Fibroblast of skin of left biceps (primary cell): Measurements from ENCODE around the gene ZEB2.

Source experiments
- DNase-seq, 2 experiments: peaks; one replicate each; pipeline ENCODE4 v3.0.0-alpha.2; 2013; ENCODE audit warnings: low read depth in 2 of 2

Gene ZEB2

DNA sequence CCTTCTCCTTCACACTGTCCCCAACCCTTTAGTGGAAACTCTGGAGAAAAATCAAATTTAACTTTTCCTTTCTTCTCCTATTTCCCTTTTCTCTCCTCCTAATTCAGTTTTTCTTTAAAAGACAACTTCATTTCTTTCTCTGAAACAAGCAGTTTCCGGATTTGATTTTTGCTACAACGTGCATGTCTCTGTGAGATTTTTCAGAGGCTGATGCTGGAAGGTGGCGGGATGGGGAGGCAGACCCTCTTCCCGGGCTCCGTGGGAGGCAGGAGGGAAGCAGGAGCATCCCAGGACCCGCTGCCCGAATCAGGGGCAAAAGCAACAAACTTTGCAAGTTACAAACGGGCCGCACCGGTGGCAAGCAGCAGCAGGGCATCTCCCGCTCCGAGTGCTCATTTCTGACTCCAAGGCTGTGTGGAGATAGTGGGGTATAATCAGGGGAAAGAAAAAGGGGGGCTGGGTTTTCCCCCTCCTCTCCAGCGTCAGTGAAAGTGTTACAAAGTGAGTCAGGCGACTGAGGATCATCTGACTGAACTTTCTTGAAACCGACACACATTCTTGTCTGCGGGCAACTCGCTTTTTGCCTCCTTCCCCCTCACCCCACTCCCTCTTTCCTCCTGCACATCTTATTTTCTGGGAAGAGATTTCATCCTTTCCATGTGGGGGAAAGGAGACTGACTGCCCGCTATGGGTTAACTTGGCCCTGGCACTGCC, 6.4 kb downstream of the ZEB2 start:
- DNase-seq: peak; percentile 65 to 69

DNA sequence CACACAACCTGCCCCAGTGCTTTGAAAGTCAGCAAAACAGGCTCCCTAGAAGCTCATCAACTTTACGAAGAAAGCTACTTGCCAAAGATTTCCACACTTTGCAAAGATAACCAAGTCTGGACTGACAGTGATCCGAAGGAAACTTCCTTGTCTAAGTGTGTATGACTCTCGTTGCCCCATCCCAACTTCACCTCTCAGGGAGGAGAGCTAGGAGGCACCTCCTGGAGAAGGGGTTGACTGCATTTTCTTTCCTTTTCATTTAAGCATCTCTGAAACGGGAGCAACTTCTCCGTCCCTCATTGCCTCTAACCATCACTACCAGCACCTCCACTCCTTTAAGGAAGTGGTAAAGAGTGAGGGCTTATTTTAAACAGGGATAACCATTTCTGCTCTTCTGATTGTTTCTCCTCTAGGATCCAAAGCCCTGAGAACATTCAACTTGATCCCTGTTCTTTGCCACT, 7.0 kb downstream of the ZEB2 start:
- no peak for DNase-seq

DNA sequence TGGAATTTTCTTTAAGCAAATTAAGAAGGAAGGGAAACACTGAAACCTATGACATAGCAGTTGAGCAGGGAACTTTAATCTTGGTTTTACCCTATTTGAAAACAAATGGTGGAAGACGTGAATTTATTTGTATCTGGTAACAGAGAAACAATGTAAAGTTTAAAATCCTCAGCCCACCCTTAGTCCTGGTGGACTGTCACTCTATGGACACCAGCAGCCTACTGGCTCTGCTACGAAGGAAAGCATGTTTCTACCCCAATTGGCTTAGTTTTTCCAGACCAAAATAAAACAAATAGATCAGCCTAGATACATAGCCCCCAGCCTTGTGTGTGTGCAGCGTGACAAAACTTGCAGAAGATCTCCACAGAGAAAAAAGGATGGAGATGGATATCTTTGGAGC, 7.4 kb downstream of the ZEB2 start:
- no peak for DNase-seq

DNA sequence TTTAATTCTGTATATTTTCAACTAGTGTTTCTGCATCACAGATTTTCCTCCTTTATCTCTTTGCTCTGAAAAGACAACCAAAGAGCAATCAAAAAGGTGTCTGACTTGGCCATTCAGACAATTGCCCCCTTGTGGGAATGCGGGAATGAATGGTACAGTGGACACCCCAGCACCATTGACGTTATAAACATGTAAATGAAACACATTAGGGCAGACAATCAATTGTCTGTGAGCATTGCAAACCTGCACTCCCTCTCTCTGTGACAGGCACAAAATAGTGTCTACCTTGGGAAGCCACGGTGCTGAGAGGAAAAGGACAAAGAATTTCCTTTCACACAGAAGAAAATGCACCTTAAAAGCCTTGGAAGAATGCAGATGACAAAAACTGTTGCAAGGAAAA, 8.0 kb downstream of the ZEB2 start:
- no peak for DNase-seq

DNA sequence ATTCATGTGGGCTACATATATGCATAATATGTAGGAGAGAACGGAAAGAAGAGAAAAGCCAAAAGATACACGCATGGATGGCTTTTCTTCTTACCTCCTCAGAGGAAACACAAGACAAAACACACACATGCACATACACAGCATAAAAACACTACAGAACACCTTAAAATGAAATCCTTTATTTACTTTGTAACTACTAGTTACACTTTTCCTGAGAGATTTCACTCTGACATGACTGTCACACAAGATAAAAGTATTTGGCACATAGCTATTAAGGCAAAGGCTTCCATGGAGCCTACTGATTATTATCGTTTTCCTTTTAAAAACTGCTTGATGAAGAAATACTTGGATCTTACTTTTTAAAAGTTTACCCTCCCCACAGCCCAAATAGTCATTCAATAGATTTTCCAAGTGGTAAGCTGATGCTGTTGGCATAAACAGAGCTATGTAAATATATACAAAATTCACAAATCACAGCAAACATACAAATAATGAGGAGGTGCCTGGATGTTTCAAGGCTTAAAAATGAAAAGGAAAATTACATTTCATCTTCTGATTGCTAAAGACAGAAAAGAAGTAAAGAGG, 8.6 kb downstream of the ZEB2 start:
- DNase-seq: no peak

DNA sequence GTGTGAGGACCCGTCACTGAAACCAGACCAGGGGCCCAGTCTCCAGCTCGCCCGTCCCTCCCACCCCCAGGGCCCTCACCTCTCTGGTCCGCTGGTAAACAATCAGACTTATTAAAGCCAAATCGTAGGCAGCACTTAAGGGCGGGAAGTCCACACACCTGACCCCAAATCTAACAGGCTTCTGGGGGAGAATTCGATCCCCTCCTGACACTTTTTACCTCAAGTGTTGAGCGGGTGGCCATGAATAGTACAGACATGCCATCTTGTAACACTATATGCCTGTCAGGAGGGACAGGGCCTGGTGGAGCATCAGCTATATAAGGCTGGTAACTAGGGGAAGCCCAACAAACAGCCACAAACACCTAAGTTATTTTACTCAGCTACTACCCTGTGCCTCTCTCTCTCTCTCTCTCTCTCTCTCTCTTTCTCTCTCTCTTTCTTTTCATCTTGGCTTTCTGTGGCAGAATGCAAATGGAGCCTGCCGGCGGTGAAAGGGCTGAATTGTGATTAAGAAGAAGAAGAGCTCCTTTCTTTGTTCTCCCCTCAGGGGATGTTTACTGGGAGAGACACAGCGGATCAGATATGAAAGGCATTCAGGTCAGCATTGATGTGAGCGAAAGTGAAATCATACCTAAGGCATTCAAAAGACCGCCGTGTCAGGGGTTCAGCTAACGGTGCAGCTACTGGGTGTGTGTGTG, 9.5 kb downstream of the ZEB2 start:
- DNase-seq: no peak

DNA sequence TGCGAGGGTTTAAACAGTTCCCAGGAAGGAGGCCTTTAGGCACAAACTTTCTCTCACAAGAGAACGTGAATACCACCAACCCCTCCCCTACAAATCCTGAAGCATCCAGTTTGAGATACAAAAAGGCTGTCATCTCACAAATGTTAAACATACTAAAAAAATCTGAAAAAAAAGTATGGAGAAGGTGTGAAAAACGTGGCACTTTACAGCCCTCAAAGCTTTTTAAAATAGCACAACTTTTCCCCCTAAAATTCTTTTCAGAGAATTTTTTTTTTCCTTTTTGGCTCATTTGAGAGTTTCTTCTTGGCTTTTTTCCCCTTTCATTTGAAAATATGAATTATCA, 10.1 kb downstream of the ZEB2 start:
- no peak for DNase-seq

DNA sequence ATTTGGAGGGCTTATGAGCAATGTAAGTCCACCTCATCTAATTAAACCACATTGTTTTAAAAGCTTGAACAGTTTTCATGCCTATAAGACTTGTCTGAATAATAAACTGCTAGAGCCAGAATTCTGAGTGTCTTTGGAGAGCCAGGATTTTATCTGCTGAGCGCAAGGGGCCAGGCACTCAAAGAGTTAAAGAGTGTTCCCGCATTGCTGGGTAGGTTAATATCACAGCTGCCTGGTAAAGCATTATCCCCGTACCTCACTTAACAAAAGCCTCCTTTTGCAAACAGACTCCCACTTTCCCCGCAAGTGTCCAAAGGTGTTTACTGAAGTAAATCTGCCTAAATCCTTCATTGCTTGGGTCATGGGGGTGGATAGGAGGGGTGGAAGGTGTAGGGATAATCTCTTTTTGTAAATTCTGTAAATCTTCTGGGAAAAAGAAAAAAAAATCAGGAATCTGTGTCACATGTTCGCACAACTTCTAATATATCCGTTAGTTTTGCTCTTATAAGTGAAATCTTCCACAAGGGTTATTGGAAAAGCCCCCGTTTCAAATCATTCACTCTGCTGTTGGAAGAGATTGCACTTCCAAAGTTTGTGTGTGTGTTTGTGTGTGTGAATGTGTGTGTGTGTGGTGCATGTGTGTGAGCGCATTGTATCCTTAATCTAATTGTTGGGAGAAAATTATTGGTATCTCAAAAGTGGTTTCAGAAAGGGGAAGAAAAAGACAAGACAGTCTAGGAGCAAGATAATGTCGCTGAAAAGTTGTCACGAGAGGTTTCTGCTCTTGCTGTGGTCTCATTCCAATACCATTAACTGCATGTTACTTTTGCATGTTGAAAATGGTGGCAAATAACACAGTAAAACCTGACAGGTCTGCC, 10.7 kb downstream of the ZEB2 start:
- DNase-seq: no peak

DNA sequence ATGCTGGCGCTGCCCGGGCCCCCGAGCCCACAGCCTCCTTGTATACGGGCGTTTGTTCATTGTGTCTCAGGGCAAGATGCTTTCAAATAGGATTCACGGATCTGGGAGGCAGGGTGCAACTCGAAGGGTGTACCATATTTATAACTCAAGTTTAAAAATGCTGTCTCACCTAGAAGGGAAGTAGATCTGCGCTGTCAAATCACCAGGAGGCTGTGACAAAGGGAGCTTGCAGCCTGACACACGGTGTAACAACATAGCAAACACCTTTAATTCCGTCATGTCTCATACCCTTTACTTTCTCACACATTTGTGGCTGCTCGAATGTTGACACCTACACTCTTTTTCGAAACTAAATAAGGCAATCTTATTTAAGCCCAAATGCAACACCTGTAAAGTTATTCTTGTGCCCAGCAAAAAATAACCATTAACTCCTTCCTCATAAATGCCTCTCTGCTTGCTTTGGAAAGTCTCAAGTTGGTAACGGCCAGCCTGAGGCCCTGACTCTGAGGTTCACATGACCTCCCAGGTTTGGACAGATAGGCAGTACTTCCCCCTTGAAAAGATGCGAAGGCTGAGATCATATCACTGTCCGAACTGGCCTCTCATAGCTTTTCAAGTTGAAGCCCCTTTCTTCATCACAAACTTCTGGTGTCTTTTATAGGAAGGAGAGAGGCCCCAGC, 11.6 kb downstream of the ZEB2 start:
- no peak for DNase-seq

DNA sequence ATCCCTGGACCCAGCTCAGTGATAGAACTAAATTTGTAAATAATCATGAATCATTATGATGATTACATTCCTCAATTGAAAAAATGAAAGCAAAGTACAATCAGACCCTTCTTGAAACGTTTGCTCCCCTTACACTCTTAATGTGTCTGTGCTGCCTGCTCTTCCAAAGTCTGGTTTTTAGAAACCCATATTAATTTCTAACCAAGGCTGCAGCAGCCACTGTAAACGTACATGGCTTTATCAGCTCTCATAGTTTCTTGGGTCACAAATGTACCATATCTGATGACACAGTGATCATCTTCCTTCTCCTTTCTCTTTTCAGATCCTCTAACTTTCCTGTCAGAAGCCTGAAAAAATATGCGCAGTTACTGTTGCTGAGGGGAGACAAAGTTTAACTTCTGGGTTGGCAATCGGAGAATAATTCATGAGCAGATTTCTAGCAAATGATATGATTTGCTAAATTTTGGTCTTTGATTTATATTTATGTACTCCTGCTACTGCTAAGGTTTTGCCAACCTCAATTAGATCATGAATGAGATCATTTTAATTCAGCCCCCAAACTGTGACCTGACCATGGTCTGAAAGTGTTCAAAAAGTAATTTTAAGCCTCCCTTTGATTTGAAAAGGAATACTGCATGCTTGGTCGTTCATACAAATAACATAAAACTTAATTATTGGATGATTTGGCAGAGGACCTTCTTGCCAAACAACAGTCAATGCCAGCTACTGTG, 12.3 kb downstream of the ZEB2 start:
- no peak for DNase-seq

DNA sequence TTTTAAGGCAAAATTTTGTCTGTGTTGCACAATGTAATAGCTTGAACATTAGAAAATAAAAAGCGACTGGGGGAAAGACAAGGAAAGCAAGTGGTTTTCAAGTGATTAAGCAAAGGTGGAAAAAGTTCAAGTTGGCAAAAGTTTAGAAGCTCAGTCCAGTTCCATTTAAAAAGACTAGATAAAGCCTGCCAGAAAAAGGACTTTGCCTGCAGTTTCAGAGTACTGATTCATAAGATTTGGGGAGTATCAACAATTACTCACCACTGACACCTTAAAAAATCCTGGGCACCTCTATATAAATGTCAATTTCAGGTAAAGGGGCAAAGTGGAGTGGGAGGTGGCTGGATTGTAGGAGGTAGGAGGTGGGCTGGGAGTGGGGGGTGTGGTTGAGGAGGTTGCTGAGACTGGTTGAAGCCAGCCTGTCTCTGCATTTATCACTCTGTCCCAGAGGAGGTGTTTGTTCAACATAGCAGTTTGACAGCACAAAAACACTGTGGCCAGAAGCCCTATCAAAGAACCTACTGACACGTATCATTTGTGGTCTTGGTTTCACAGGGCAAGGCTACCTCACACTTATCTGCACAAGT, 14.6 kb downstream of the ZEB2 start:
- DNase-seq: no peak

DNA sequence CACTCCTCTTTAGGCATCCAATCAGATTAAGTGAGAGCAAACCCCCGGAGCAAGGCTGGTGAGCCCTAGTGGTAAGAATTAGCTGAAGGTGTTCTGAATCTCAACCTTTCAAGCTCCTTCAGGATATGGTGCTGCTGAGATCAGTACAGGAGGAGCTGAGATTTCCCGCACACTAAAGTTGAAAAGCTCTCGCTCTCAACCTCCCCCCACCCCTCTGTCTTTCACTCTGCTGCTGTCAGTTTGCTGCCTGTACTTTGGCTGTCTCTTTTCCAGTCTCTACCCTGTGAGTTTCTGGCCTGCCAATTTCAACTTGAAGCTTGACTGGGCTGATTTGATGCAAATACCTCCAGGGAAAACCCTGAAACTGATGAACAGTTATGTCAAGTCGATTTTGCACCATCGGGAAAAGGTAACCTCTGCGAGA, 15.7 kb downstream of the ZEB2 start:
- no peak for DNase-seq

DNA sequence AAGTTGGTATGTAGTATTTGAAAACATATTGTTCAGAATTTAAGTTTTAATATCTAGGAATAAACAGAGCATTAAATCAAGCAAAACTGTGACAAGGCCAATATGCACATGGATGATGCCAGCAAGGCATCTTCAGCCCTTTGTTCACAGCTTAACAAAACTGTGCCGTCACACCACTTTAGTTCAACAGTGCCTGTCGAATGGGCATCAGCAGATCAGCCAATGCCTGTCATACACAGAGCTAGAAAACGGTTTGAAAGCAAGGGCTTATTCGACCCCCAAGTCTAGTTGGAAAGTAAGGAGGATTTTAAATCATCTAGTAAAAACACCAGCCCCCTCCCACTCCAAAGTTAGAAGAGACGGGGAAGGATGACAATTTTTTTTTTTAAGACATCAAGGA, 16.7 kb downstream of the ZEB2 start:
- no peak for DNase-seq

DNA sequence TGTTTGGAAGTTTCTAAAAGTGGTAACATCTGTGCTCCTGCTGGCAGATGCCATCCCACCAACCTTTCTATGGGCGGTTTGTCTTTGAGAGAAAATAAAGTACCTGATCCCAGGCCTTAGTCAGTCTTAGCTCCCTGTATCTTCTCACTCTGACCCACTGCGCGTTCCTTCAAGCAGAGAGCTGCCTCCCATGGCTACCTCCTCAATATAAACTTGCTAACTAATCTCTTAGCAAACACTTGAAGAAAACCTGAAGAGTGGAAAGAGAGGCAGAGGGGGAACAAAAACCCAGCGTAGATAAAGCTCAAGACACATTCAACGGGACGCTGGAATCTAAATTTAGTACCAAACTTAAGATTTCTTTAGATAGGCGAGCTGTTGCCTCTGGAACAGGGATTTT, 17.6 kb downstream of the ZEB2 start:
- no peak for DNase-seq

DNA sequence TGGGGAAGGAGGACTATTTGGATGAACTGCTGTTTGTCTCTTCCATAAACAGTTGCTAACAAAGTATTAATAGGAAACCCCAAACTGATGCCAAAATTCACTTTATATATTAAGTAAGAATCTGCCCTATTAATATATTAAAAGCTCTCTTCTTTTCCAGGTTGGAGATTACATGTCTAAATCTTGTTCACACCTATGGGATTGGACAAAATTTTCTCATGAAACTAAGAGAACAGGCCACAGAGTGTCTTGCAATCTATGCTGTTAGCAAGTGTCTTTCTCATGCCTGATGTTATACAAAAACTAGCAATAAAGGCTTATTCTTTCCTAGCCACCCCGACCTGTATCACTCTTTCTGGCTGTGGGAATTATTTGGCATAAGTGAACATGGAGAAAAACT, 18.3 kb downstream of the ZEB2 start:
- no peak for DNase-seq

DNA sequence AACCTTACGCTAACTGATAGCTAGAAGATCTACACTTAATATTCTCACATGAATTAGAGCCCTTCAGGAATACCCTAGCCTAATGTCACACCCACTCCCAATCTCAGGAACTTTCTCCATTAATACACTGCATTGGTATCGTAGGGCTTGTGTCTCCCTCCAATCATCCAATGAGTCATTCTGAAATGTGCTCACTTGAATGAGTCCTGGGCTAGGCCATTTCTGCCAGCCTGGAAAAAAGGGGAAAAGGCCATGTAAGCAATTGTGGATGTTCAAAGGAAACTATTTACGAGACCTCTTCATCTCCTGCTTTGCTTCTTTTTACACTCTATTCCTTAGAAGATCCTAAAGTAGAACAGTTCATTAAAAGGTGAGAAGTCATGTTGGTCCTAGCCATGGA, 18.8 kb downstream of the ZEB2 start:
- no peak for DNase-seq

DNA sequence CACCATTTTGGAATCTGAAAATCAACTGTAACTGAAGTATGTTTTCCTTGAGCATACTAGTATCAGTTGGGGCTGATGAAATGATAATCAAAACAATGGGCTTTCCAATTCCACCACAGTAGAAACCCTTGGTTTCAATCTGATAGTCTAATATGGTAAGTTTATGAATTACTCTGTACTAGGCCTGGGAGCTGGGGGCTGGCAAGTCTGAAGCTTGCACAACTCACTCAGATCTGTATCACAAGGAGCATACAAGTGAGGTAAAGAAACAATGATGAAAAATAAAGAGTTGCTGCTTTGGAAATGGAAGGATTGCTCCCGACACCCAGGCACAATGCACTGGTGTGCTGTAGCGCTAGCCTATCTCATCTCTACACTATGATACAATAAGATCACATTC, 19.4 kb downstream of the ZEB2 start:
- no peak for DNase-seq

DNA sequence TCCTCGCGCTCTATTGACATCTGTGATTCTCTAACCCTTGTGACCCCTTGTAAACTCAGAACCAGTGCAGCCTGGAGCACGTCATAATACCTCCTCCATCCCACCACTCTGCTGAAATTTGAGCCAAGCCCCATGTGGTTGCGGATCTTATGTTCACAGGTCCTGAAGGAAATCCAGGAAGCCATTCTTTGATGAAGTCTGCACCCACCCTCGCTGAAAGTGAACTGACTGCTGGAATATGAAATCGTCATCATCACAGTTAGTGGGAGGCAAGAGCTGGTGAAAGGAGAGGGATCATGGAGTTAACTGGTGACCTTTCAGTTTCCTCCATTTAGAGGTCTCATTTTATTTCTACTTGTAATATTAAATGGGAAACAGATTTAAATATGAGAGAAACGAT, 21.6 kb downstream of the ZEB2 start:
- DNase-seq: no peak

DNA sequence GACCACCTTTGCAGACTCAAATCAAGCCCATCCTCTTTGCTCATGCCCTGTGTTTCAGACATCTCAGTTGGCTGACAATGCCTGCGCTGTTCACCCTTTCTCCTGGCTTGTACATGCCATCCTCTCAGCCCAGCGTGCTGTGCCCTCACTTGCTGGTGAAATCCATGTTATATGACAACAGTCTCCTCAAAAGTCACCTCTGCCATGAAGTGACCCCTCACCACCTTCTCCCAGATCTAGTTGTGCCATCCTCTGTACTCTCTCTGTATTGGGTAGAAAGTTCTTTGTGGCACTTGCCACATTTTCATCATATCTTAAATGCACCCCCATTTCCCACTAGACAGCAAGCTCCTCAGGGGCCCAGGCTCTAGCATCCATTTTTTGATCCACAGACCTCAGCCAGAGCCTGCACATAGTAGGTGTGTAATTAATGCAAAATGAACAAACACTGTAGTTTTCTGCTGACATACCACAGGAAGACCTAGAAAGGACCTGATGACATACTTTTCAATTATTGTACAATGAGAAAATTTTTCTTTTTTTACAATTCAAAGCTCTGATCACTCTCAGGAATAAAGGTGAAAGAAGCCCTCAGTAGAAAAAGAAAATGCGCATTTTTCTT, 22.8 kb downstream of the ZEB2 start:
- no peak for DNase-seq
